Body of pancreas (tissue), 4 donors: Measurements from ENCODE around the gene FRG2B. TPM values are rescaled to one million over a fixed set of nuclear protein-coding genes. Genes with fewer than 3 reads are reported as not detected.
"Not testable (repeated sequence)": the region's sequence is repeated elsewhere in the genome, so short reads cannot be mapped to it uniquely, and the experiment has no call there.

Experiments used
- ATAC-seq: fragments of 150-250 bp; one replicate; pipeline ENCODE4 v1.9.1; 2016
- DNase-seq, 4 donors: peaks; one replicate each; pipeline ENCODE4 v3.0.0-alpha.2; 2019
- H3K27ac ChIP-seq, 4 donors: fragments of 200-600 bp; sonication (generic); 1 replicate in 3 of 4; 2 replicates in 1 of 4; pipeline versions ENCODE4 v1.5.1 to v1.6.1; 2016 to 2019; ENCODE audit warnings: mild to moderate bottlenecking in 1 of 4, mixed read lengths in 1 of 4, moderate library complexity in 1 of 4
- H3K27me3 ChIP-seq, 2 donors: fragments of 200-600 bp; sonication (generic); one replicate each; pipeline ENCODE4 v1.6.0; 2016; ENCODE audit warnings: mild to moderate bottlenecking in 1 of 2
- H3K36me3 ChIP-seq, 2 donors: fragments of 200-600 bp; sonication (generic); replicated peaks in 1 of 2; 2 replicates each; pipeline ENCODE4 v1.5.1; 2016; ENCODE audit warnings: low read depth in 2 of 2; ENCODE audit not compliant: insufficient read depth in 1 of 2
- H3K4me1 ChIP-seq: fragments of 200-600 bp; sonication (generic); one replicate; pipeline ENCODE4 v1.6.0; 2016
- H3K4me3 ChIP-seq, 2 donors: fragments of 200-600 bp; sonication (generic); 1 replicate in 1 of 2; 2 replicates in 1 of 2; pipeline ENCODE4 v1.5.1; 2016 to 2019
- H3K9me3 ChIP-seq, 3 donors: fragments of 200-600 bp; sonication (generic); 1 replicate in 2 of 3; 2 replicates in 1 of 3; pipeline ENCODE4 v1.5.1; 2016
- CTCF ChIP-seq, 7 experiments: fragments of 450-650 bp in 4 of 7; fragments of 200-600 bp in 3 of 7; sonication (generic) in 3 of 7; IDR thresholded peaks; one replicate each; pipeline ENCODE4 v1.5.1; 2016 to 2019; ENCODE audit warnings: antibody characterized with exemption in 7 of 7
- POLR2A ChIP-seq, 3 donors: fragments of 450-650 bp; IDR thresholded peaks; one replicate each; pipeline ENCODE4 v1.6.1; 2016; ENCODE audit warnings: antibody characterized with exemption in 3 of 3, mild to moderate bottlenecking in 2 of 3
- WGBS, 2 donors: methylation state at CpG; one replicate each; pipeline ENCODE4 v1.1.5; 2017; 5-methylcytosine and 5-hydroxymethylcytosine counted together
- intact Hi-C: fragments of 100-400 bp; cut with DNase I; formaldehyde crosslinking; loops from one replicate; pipeline ENCODE4 v1.15.1; 2023
- total RNA-seq, 2 donors: library from RNA; depleted of rRNA; stranded (reverse); fragments of >200 nt; gene quantifications; one replicate each; pipeline ENCODE4 v1.1.0, GENCODE V29; 2016

Gene FRG2B
- total RNA-seq, 2 donors from 2014 or later, result not detected

GRCh38 chr10:133590226-133590969, 36.2 kb downstream of the FRG2B start:
- DNase-seq (no peak), ATAC-seq (no peak)

GRCh38 chr10:133577037-133577436, 49.6 kb downstream of the FRG2B start:
- H3K4me3 ChIP-seq, DNase-seq, H3K27me3 ChIP-seq, H3K9me3 ChIP-seq, H3K36me3 ChIP-seq, H3K4me1 ChIP-seq, H3K27ac ChIP-seq, intact Hi-C loops, ATAC-seq: not testable (repeated sequence)
- WGBS, 2 donors, result 77% methylated on average over 5 of the region's 31 CpGs; no CpG with 5 or more reads in 1 of the 2 donors

More at GRCh38 chr10:133590226-133590969, 36.2 kb downstream of the FRG2B start:
- H3K27me3 ChIP-seq, result no peaks in the 10 kb centered on the region
- no peaks in the 10 kb centered on the region for H3K9me3 ChIP-seq
- H3K4me3 ChIP-seq, result no peak overlapping the region
- intact Hi-C loops, result no loop called here
- no peaks in the 10 kb centered on the region for H3K36me3 ChIP-seq
- WGBS, 2 donors, result 51 to 69% methylated on average over 9 to 11 of the region's 13 CpGs
- H3K27ac ChIP-seq, result no peak overlapping the region
- TF ChIP-seq POLR2A (IDR thresholded peaks at IDR 0.05) (no peak), CTCF (IDR thresholded peaks at IDR 0.05) (no peak)
- no peaks in the 10 kb centered on the region for H3K4me1 ChIP-seq

Other genes with a start within 250 kb of the FRG2B start
- gene PAOX, start 247.5 kb downstream of the FRG2B start, total RNA-seq, result 1 to 10 TPM; 8.3 to 9.6 TPM
- gene MTG1, start 232.6 kb downstream of the FRG2B start, total RNA-seq, result 10 to 100 TPM; 22.8 to 83.7 TPM
- gene SPRN, start 202.2 kb downstream of the FRG2B start, total RNA-seq, result not detected
- 10 to 100 TPM in 1 of 2 donors, 1 to 10 TPM in 1; 3.9 to 11.2 TPM for gene SCART1, start 172.8 kb downstream of the FRG2B start, total RNA-seq
- gene CYP2E1, start 99.4 kb downstream of the FRG2B start, total RNA-seq, result 10 to 100 TPM in 1 of 2 donors, 1 to 10 TPM in 1; 3.9 to 18.1 TPM
- gene SYCE1, start 61.2 kb downstream of the FRG2B start, total RNA-seq, result 1 to 10 TPM; 1.0 to 2.0 TPM